HEK293 (cell line): Measurements from ENCODE around the gene MRPL39.

Source experiments
- CTCF ChIA-PET: fragments of 350-600 bp; formaldehyde crosslinking; extraction: SDS; loops from one replicate; lab custom pipeline; 2021; ENCODE audit warnings: antibody characterized with exemption; lab: Yijun Ruan, JAX
- POLR2A ChIA-PET: fragments of 300-600 bp; formaldehyde crosslinking; extraction: SDS; loops from one replicate; lab custom pipeline; 2020; ENCODE audit warnings: antibody characterized with exemption, inconsistent platforms; lab: Yijun Ruan, JAX
- H3K27ac ChIP-seq: fragments of 200-500 bp; sonication (Bioruptor generic); 2 replicates; pipeline ENCODE4 v1.5.1; 2014; ENCODE audit warnings: low read depth, low read length, control low read depth, inconsistent platforms; ENCODE audit errors: extremely low read depth
- H3K36me3 ChIP-seq, 2 experiments: fragments of 200-500 bp in 1 of 2; sonication (Bioruptor generic) in 1 of 2; 1 replicate in 1 of 2; 2 replicates in 1 of 2; pipeline ENCODE4 v1.5.1; 2014 to 2017; ENCODE audit warnings: inconsistent platforms in 2 of 2, low read length in 2 of 2; ENCODE audit not compliant: control insufficient read depth in 2 of 2, insufficient read depth in 1 of 2
- H3K4me1 ChIP-seq: fragments of 200-500 bp; sonication (Bioruptor generic); 2 replicates; pipeline ENCODE4 v1.5.1; 2014; ENCODE audit warnings: mild to moderate bottlenecking, low read length, inconsistent platforms; ENCODE audit not compliant: control insufficient read depth, insufficient read depth
- H3K4me3 ChIP-seq: 2 replicates; pipeline ENCODE4 v1.5.1; 2011; ENCODE audit warnings: low read depth, mild to moderate bottlenecking, control low read depth, low read length, moderate library complexity
- H3K9me3 ChIP-seq: fragments of 200-500 bp; sonication (Bioruptor generic); 2 replicates; pipeline ENCODE4 v1.5.1; 2014; ENCODE audit warnings: low read depth, low read length, inconsistent platforms; ENCODE audit not compliant: control insufficient read depth, insufficient read depth
- FEZF1 ChIP-seq: fragments of 450-650 bp; formaldehyde crosslinking; IDR thresholded peaks from 2 replicates; pipeline ENCODE4 v1.5.1; 2016; ENCODE audit warnings: missing biosample characterization, missing genetic modification characterization
- ZFHX2 ChIP-seq: fragments of 450-650 bp; formaldehyde crosslinking; conservative IDR thresholded peaks from 2 replicates; pipeline ENCODE4 v1.5.1; 2016; ENCODE audit warnings: missing biosample characterization, missing genetic modification characterization
- ZNF175 ChIP-seq: fragments of 450-650 bp; formaldehyde crosslinking; IDR thresholded peaks from 2 replicates; pipeline ENCODE4 v1.5.1; 2016; ENCODE audit warnings: missing biosample characterization, missing genetic modification characterization
- ZNF654 ChIP-seq: fragments of 450-650 bp; formaldehyde crosslinking; IDR thresholded peaks from 2 replicates; pipeline ENCODE4 v1.5.1; 2016; ENCODE audit warnings: low read depth, missing biosample characterization, missing genetic modification characterization
- ZNF670 ChIP-seq: fragments of 450-650 bp; formaldehyde crosslinking; IDR thresholded peaks from 2 replicates; pipeline ENCODE4 v1.5.1; 2016; ENCODE audit warnings: missing biosample characterization, missing genetic modification characterization, low read depth
- ZNF747 ChIP-seq: fragments of 450-650 bp; formaldehyde crosslinking; IDR thresholded peaks from 2 replicates; pipeline ENCODE4 v1.5.1; 2016; ENCODE audit warnings: missing biosample characterization, missing genetic modification characterization
- ZNF76 ChIP-seq: fragments of 450-650 bp; formaldehyde crosslinking; IDR thresholded peaks from 2 replicates; pipeline ENCODE4; 2016; ENCODE audit warnings: low read depth, missing biosample characterization, missing genetic modification characterization, borderline replicate concordance
- ZNF785 ChIP-seq: fragments of 450-650 bp; formaldehyde crosslinking; IDR thresholded peaks from 2 replicates; pipeline ENCODE4 v1.5.1; 2016; ENCODE audit warnings: missing biosample characterization, missing genetic modification characterization
- ZXDB ChIP-seq: fragments of 450-650 bp; formaldehyde crosslinking; IDR thresholded peaks from 2 replicates; pipeline ENCODE4 v1.5.1; 2016; ENCODE audit warnings: missing biosample characterization, missing genetic modification characterization
- TF ChIP-seq, protein P1 (sequence below): fragments of 450-650 bp; formaldehyde crosslinking; IDR thresholded peaks from 2 replicates; pipeline ENCODE4 v1.5.1; 2016; ENCODE audit warnings: missing biosample characterization, missing genetic modification characterization, borderline replicate concordance
- TF ChIP-seq, protein P2 (sequence below): fragments of 450-650 bp; formaldehyde crosslinking; IDR thresholded peaks from 2 replicates; pipeline ENCODE4 v1.5.1; 2016; ENCODE audit warnings: missing biosample characterization, missing genetic modification characterization
- TF ChIP-seq, protein P3 (sequence below): fragments of 450-650 bp; formaldehyde crosslinking; IDR thresholded peaks from 2 replicates; pipeline ENCODE4 v1.5.1; 2017; ENCODE audit warnings: missing biosample characterization, missing genetic modification characterization
- TF ChIP-seq, protein P4 (sequence below): fragments of 450-650 bp; formaldehyde crosslinking; IDR thresholded peaks from 2 replicates; pipeline ENCODE4 v1.5.1; 2016; ENCODE audit warnings: missing biosample characterization, missing genetic modification characterization
- TF ChIP-seq, protein P5 (sequence below): fragments of 450-650 bp; formaldehyde crosslinking; IDR thresholded peaks from 2 replicates; pipeline ENCODE4 v1.5.1; 2016; ENCODE audit warnings: missing biosample characterization, missing genetic modification characterization
- TF ChIP-seq, protein P6 (sequence below): fragments of 450-650 bp; formaldehyde crosslinking; IDR thresholded peaks from 2 replicates; pipeline ENCODE4 v1.5.1; 2016; ENCODE audit warnings: missing biosample characterization, missing genetic modification characterization
- TF ChIP-seq, protein P7 (sequence below): fragments of 450-650 bp; formaldehyde crosslinking; IDR thresholded peaks from 2 replicates; pipeline ENCODE4 v1.5.1; 2016; ENCODE audit warnings: missing biosample characterization, missing genetic modification characterization

The MRPL39 gene

DNA sequence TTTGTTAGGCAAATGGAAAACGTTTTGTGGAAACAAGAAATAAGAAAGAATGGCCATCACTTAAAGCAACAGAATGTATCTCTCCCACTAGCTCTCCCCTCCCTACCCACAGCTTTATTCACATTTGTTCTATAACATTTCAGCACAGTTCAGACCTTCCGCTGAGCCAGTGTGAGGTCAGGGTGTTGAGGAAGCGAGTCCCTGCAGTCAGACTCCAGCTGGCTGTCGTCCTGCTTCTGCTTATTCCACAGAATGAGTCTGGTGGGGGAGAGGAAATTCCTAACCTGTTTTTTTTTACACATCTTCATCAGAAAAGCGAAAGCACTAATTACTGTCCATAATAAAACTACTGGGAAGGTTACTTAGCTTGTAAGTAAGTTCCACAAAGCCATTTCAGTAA, 39.0 kb downstream of the MRPL39 start (continued):
- TF ChIP-seq, protein P1, sequence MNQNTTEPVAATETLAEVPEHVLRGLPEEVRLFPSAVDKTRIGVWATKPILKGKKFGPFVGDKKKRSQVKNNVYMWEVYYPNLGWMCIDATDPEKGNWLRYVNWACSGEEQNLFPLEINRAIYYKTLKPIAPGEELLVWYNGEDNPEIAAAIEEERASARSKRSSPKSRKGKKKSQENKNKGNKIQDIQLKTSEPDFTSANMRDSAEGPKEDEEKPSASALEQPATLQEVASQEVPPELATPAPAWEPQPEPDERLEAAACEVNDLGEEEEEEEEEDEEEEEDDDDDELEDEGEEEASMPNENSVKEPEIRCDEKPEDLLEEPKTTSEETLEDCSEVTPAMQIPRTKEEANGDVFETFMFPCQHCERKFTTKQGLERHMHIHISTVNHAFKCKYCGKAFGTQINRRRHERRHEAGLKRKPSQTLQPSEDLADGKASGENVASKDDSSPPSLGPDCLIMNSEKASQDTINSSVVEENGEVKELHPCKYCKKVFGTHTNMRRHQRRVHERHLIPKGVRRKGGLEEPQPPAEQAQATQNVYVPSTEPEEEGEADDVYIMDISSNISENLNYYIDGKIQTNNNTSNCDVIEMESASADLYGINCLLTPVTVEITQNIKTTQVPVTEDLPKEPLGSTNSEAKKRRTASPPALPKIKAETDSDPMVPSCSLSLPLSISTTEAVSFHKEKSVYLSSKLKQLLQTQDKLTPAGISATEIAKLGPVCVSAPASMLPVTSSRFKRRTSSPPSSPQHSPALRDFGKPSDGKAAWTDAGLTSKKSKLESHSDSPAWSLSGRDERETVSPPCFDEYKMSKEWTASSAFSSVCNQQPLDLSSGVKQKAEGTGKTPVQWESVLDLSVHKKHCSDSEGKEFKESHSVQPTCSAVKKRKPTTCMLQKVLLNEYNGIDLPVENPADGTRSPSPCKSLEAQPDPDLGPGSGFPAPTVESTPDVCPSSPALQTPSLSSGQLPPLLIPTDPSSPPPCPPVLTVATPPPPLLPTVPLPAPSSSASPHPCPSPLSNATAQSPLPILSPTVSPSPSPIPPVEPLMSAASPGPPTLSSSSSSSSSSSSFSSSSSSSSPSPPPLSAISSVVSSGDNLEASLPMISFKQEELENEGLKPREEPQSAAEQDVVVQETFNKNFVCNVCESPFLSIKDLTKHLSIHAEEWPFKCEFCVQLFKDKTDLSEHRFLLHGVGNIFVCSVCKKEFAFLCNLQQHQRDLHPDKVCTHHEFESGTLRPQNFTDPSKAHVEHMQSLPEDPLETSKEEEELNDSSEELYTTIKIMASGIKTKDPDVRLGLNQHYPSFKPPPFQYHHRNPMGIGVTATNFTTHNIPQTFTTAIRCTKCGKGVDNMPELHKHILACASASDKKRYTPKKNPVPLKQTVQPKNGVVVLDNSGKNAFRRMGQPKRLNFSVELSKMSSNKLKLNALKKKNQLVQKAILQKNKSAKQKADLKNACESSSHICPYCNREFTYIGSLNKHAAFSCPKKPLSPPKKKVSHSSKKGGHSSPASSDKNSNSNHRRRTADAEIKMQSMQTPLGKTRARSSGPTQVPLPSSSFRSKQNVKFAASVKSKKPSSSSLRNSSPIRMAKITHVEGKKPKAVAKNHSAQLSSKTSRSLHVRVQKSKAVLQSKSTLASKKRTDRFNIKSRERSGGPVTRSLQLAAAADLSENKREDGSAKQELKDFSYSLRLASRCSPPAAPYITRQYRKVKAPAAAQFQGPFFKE (tag by site-specific recombination), result no peak
- TF ChIP-seq ZXDB (tag by site-specific recombination), result no peak
- TF ChIP-seq, protein P2, sequence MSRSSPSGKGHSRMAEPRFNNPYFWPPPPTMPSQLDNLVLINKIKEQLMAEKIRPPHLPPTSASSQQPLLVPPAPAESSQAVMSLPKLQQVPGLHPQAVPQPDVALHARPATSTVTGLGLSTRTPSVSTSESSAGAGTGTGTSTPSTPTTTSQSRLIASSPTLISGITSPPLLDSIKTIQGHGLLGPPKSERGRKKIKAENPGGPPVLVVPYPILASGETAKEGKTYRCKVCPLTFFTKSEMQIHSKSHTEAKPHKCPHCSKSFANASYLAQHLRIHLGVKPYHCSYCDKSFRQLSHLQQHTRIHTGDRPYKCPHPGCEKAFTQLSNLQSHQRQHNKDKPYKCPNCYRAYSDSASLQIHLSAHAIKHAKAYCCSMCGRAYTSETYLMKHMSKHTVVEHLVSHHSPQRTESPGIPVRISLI, result no peak

DNA sequence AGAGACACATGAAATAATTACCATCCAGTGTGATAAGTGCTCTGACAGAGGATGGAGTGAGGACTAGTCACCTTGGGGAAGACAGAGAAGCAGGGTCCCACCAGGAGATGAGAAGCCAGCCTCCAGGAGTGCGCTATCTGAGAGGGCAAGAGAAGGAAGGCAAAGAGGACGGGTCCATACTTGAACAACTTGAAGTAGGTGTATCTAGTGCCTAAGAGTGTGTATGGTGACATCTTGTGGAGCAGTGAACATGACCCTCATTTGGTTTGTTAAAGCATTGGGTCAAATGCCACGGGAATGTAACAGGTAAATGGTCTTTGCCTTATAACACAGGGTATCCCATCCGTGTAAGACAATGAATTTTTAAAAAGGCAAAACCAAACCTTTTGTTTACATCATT, 39.8 kb downstream of the MRPL39 start:
- Histone ChIP-seq H3K27ac (no peak overlapping the region), H3K9me3 (no peaks in the 10 kb centered on the region), H3K4me1 (no peaks in the 10 kb centered on the region), H3K4me3 (no peak overlapping the region), H3K36me3 (peaks cover 0 to 46% of the 10 kb centered on the region in 2 experiments; a peak in 1 of 3 replicates)
- ChIA-PET POLR2A (no interaction called here), CTCF (interaction anchor here (1.9 kb wide), 1 partner anchor 41 kb away, joined by 7 read pairs; no protein-coding TSS in a partner anchor)
- TF ChIP-seq ZNF175 (tag by site-specific recombination), result no peak
- no peak for TF ChIP-seq FEZF1 (tag by site-specific recombination)
- TF ChIP-seq ZNF747, result no peak
- no peak for TF ChIP-seq ZNF670 (tag by site-specific recombination)
- no peak for TF ChIP-seq ZFHX2 (tag by site-specific recombination)
- TF ChIP-seq, protein P3, sequence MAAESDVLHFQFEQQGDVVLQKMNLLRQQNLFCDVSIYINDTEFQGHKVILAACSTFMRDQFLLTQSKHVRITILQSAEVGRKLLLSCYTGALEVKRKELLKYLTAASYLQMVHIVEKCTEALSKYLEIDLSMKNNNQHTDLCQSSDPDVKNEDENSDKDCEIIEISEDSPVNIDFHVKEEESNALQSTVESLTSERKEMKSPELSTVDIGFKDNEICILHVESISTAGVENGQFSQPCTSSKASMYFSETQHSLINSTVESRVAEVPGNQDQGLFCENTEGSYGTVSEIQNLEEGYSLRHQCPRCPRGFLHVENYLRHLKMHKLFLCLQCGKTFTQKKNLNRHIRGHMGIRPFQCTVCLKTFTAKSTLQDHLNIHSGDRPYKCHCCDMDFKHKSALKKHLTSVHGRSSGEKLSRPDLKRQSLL (tag by site-specific recombination), result no peak
- no peak for TF ChIP-seq ZNF76 (tag by site-specific recombination)
- TF ChIP-seq, protein P4, sequence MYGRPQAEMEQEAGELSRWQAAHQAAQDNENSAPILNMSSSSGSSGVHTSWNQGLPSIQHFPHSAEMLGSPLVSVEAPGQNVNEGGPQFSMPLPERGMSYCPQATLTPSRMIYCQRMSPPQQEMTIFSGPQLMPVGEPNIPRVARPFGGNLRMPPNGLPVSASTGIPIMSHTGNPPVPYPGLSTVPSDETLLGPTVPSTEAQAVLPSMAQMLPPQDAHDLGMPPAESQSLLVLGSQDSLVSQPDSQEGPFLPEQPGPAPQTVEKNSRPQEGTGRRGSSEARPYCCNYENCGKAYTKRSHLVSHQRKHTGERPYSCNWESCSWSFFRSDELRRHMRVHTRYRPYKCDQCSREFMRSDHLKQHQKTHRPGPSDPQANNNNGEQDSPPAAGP (tag by site-specific recombination), result no peak
- no peak for TF ChIP-seq ZNF785
- TF ChIP-seq ZNF654 (tag by site-specific recombination), result no peak
- TF ChIP-seq, protein P5, sequence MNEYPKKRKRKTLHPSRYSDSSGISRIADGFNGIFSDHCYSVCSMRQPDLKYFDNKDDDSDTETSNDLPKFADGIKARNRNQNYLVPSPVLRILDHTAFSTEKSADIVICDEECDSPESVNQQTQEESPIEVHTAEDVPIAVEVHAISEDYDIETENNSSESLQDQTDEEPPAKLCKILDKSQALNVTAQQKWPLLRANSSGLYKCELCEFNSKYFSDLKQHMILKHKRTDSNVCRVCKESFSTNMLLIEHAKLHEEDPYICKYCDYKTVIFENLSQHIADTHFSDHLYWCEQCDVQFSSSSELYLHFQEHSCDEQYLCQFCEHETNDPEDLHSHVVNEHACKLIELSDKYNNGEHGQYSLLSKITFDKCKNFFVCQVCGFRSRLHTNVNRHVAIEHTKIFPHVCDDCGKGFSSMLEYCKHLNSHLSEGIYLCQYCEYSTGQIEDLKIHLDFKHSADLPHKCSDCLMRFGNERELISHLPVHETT (tag by site-specific recombination), result no peak
- TF ChIP-seq, protein P6, sequence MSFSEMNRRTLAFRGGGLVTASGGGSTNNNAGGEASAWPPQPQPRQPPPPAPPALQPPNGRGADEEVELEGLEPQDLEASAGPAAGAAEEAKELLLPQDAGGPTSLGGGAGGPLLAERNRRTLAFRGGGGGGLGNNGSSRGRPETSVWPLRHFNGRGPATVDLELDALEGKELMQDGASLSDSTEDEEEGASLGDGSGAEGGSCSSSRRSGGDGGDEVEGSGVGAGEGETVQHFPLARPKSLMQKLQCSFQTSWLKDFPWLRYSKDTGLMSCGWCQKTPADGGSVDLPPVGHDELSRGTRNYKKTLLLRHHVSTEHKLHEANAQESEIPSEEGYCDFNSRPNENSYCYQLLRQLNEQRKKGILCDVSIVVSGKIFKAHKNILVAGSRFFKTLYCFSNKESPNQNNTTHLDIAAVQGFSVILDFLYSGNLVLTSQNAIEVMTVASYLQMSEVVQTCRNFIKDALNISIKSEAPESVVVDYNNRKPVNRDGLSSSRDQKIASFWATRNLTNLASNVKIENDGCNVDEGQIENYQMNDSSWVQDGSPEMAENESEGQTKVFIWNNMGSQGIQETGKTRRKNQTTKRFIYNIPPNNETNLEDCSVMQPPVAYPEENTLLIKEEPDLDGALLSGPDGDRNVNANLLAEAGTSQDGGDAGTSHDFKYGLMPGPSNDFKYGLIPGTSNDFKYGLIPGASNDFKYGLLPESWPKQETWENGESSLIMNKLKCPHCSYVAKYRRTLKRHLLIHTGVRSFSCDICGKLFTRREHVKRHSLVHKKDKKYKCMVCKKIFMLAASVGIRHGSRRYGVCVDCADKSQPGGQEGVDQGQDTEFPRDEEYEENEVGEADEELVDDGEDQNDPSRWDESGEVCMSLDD (tag by site-specific recombination), result no peak
- TF ChIP-seq, protein P7, sequence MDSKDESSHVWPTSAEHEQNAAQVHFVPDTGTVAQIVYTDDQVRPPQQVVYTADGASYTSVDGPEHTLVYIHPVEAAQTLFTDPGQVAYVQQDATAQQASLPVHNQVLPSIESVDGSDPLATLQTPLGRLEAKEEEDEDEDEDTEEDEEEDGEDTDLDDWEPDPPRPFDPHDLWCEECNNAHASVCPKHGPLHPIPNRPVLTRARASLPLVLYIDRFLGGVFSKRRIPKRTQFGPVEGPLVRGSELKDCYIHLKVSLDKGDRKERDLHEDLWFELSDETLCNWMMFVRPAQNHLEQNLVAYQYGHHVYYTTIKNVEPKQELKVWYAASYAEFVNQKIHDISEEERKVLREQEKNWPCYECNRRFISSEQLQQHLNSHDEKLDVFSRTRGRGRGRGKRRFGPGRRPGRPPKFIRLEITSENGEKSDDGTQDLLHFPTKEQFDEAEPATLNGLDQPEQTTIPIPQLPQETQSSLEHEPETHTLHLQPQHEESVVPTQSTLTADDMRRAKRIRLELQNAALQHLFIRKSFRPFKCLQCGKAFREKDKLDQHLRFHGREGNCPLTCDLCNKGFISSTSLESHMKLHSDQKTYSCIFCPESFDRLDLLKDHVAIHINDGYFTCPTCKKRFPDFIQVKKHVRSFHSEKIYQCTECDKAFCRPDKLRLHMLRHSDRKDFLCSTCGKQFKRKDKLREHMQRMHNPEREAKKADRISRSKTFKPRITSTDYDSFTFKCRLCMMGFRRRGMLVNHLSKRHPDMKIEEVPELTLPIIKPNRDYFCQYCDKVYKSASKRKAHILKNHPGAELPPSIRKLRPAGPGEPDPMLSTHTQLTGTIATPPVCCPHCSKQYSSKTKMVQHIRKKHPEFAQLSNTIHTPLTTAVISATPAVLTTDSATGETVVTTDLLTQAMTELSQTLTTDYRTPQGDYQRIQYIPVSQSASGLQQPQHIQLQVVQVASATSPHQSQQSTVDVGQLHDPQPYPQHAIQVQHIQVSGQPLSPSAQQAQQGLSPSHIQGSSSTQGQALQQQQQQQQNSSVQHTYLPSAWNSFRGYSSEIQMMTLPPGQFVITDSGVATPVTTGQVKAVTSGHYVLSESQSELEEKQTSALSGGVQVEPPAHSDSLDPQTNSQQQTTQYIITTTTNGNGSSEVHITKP (tag by site-specific recombination), result no peak
